ENCODE measurements around the gene SUPT5H.

The SUPT5H gene

GRCh38 chr19:39497701-39497995, 52.3 kb downstream of the SUPT5H start:
- DNase-seq (ENCODE audit: low read depth), result no peak

GRCh38 chr19:39497996-39498797, 52.8 kb downstream of the SUPT5H start:
- no peak for DNase-seq (ENCODE audit: low read depth)

- no peak for DNase-seq (ENCODE audit: low read depth)
Measured at GRCh38 chr19:39498798-39499642, 53.6 kb downstream of the SUPT5H start, which contains the start of gene DLL3. DLL3 (plus strand) TSS chr19:39498947; CDS start chr19:39498975, 28 bp downstream.

- no peak for DNase-seq (ENCODE audit: low read depth)
Measured at GRCh38 chr19:39499932-39500331, 54.5 kb downstream of the SUPT5H start.

GRCh38 chr19:39500543-39500942, 55.2 kb downstream of the SUPT5H start:
- DNase-seq (ENCODE audit: low read depth), result no peak

GRCh38 chr19:39501340-39501739, 56.0 kb downstream of the SUPT5H start:
- no peak for DNase-seq (ENCODE audit: low read depth)

GRCh38 chr19:39502640-39503417, 57.4 kb downstream of the SUPT5H start:
- peak; percentile 64 for DNase-seq (ENCODE audit: low read depth)

GRCh38 chr19:39506598-39506943, 61.2 kb downstream of the SUPT5H start:
- no peak for DNase-seq (ENCODE audit: low read depth)

GRCh38 chr19:39506944-39507714, 61.7 kb downstream of the SUPT5H start:
- DNase-seq (ENCODE audit: low read depth), result peak; percentile 17

GRCh38 chr19:39507715-39508364, 62.5 kb downstream of the SUPT5H start:
- DNase-seq (ENCODE audit: low read depth), result no peak

GRCh38 chr19:39508629-39509028, 63.2 kb downstream of the SUPT5H start:
- DNase-seq (ENCODE audit: low read depth), result no peak

GRCh38 chr19:39509233-39509632, 63.9 kb downstream of the SUPT5H start:
- DNase-seq (ENCODE audit: low read depth), result no peak

GRCh38 chr19:39512988-39513387, 67.6 kb downstream of the SUPT5H start:
- DNase-seq (ENCODE audit: low read depth), result no peak

- no peak for DNase-seq (ENCODE audit: low read depth)
Measured at GRCh38 chr19:39514840-39515550, 69.6 kb downstream of the SUPT5H start, which contains the start of gene SELENOV. SELENOV (plus strand) TSS chr19:39515139; CDS start chr19:39515213, 74 bp downstream.

GRCh38 chr19:39515551-39516191, 70.3 kb downstream of the SUPT5H start:
- DNase-seq (ENCODE audit: low read depth), result no peak

- no peak for DNase-seq (ENCODE audit: low read depth)
Measured at GRCh38 chr19:39516270-39516669, 70.9 kb downstream of the SUPT5H start.

- no peak for DNase-seq (ENCODE audit: low read depth)
Measured at GRCh38 chr19:39517432-39517831, 72.0 kb downstream of the SUPT5H start.

- DNase-seq (ENCODE audit: low read depth), result no peak
Measured at GRCh38 chr19:39518458-39518857, 73.1 kb downstream of the SUPT5H start.

GRCh38 chr19:39518975-39519374, 73.6 kb downstream of the SUPT5H start:
- DNase-seq (ENCODE audit: low read depth), result no peak

Data from stimulated activated CD8-positive, alpha-beta memory T cell treated with anti-CD3 and anti-CD28 coated beads, Interleukin-12 subunit alpha, Interleukin-12 subunit beta, amount 100 ng/mL, for 4 hours (primary cell).